K562 (cell line): ENCODE results near the gene S100A10. TPM values are rescaled to one million over a fixed set of nuclear protein-coding genes. Genes with fewer than 3 reads are reported as not detected.

Experiments used
- ATF7 ChIP-seq: fragments of 450-650 bp; IDR thresholded peaks from 2 replicates; pipeline ENCODE4 v1.7.1; 2014; ENCODE audit warnings: mild to moderate bottlenecking, moderate library complexity
- CHD1 ChIP-seq: fragments of 200-600 bp; sonication (generic); IDR thresholded peaks from one replicate; pipeline ENCODE4 v1.6.1; 2012; ENCODE audit warnings: mild to moderate bottlenecking, moderate library complexity, low read length, inconsistent platforms
- GABPB2 ChIP-seq: fragments of 250-450 bp; sonication (Bioruptor Pico); conservative IDR thresholded peaks from 2 replicates; pipeline ENCODE4 v1.5.1; 2021; ENCODE audit warnings: mild to moderate bottlenecking
- ILF3 ChIP-seq: fragments of 450-650 bp; IDR thresholded peaks from 2 replicates; pipeline ENCODE4 v1.6.1; 2018; ENCODE audit warnings: antibody characterized with exemption, mild to moderate bottlenecking, moderate library complexity, borderline replicate concordance
- KHSRP ChIP-seq: fragments of 450-650 bp; IDR thresholded peaks from 2 replicates; pipeline ENCODE4 v1.6.1; 2017
- NFATC3 ChIP-seq: fragments of 450-650 bp; IDR thresholded peaks from 2 replicates; pipeline ENCODE4 v1.6.1; 2017; ENCODE audit warnings: mild to moderate bottlenecking
- SP2 ChIP-seq: IDR thresholded peaks from 2 replicates; pipeline ENCODE4 v1.6.1; 2011; ENCODE audit warnings: mild to moderate bottlenecking, low read depth, low read length, moderate library complexity; ENCODE audit not compliant: poor library complexity, severe bottlenecking; ENCODE audit errors: extremely low read depth
- TAF9B ChIP-seq: fragments of 450-650 bp; IDR thresholded peaks from 2 replicates; pipeline ENCODE4 v1.6.1; 2018; ENCODE audit warnings: mild to moderate bottlenecking; ENCODE audit not compliant: partially characterized antibody
- TBP ChIP-seq: optimal IDR thresholded peaks from 2 replicates; pipeline ENCODE3; 2011; ENCODE audit warnings: low read depth, low read length, improper control_type of control experiment
- XRCC3 ChIP-seq: fragments of 450-650 bp; IDR thresholded peaks from 2 replicates; pipeline ENCODE4 v1.6.1; 2017; ENCODE audit warnings: mild to moderate bottlenecking, moderate library complexity
- YY1 ChIP-seq, 3 experiments: IDR thresholded peaks; 2 replicates each; pipeline ENCODE4 v1.6.1; 2011; ENCODE audit warnings: low read length in 2 of 3, mild to moderate bottlenecking in 2 of 3, moderate library complexity in 2 of 3, borderline replicate concordance in 1 of 3, control low read depth in 1 of 3, low read depth in 1 of 3; ENCODE audit not compliant: insufficient read depth in 3 of 3, insufficient replicate concordance in 2 of 3, control insufficient read depth in 1 of 3, insufficient read length in 1 of 3; ENCODE audit errors: extremely low read depth in 1 of 3
- ZBTB1 ChIP-seq: sonication (generic); formaldehyde crosslinking; IDR thresholded peaks from 2 replicates; pipeline ENCODE4 v1.8.1; 2023; ENCODE audit warnings: missing genetic modification reagents, low read depth, mild to moderate bottlenecking, borderline replicate concordance
- ZBTB5 ChIP-seq: fragments of 450-650 bp; IDR thresholded peaks from 2 replicates; pipeline ENCODE4 v1.6.1; 2017; ENCODE audit warnings: antibody characterized with exemption
- polyA plus RNA-seq, 8 experiments: library from polyadenylated mRNA; depleted of rRNA in 4 of 8; stranded (reverse) in 5 of 8; unstranded in 3 of 8; fragments of >200 nt; fragmentation: Nextera tagmentation in 2 of 8; fragmentation: Illumina TruSeq in 1 of 8; extraction: Ambion mirVana in 2 of 8; extraction: Trizol in 1 of 8; gene quantifications; 2 replicates each; pipeline versions ENCODE4 v1.2.1 to v1.2.3, GENCODE V29; 2011 to 2014; ENCODE audit warnings: inconsistent platforms in 1 of 8, missing spikeins in 1 of 8
- total RNA-seq, 7 experiments: library from RNA; depleted of rRNA in 6 of 7; stranded (reverse); fragments of >200 nt in 6 of 7; fragmentation: Illumina TruSeq in 2 of 7; extraction: Trizol in 2 of 7; gene quantifications; 2 replicates each; pipeline versions ENCODE4 v1.2.1 to v1.2.3, GENCODE V29; 2011 to 2021; ENCODE audit warnings: low replicate concordance in 1 of 7
- TF ChIP-seq, protein P1 (sequence below): IDR thresholded peaks from 2 replicates; pipeline ENCODE4 v1.6.1; 2016; ENCODE audit warnings: missing genetic modification characterization, missing compliant biosample characterization
- TF ChIP-seq, protein P2 (sequence below), 3 experiments: fragments of 200-800 bp in 1 of 3; fragments of 250-450 bp in 1 of 3; fragments of 450-650 bp in 1 of 3; sonication (Bioruptor Pico) in 1 of 3; sonication (Bioruptor generic) in 1 of 3; formaldehyde crosslinking in 1 of 3; IDR thresholded peaks; 2 replicates each; pipeline versions ENCODE4 v1.6.1 to v1.8.0; 2016 to 2022; ENCODE audit warnings: mild to moderate bottlenecking in 2 of 3, missing genetic modification characterization in 2 of 3, missing compliant biosample characterization in 1 of 3, moderate library complexity in 1 of 3

Gene S100A10
- total and polyA plus RNA-seq, 9 of the 15 experiments (the other 6 are each of a cell fraction or from before 2014, with no cell fraction given), result 0.32 to 1.6 (median 0.50) TPM; not detected in 3

GRCh38 chr1:152035539-152036266 lies 42.0 kb upstream of the S100A10 start (continued):
- no peak for TF ChIP-seq SP2
- no peak for TF ChIP-seq XRCC3
- no peak for TF ChIP-seq ILF3
- no peak for TF ChIP-seq ZBTB1
- no peak for TF ChIP-seq KHSRP
- TF ChIP-seq ZBTB5, result no peak
- TF ChIP-seq, protein P1, sequence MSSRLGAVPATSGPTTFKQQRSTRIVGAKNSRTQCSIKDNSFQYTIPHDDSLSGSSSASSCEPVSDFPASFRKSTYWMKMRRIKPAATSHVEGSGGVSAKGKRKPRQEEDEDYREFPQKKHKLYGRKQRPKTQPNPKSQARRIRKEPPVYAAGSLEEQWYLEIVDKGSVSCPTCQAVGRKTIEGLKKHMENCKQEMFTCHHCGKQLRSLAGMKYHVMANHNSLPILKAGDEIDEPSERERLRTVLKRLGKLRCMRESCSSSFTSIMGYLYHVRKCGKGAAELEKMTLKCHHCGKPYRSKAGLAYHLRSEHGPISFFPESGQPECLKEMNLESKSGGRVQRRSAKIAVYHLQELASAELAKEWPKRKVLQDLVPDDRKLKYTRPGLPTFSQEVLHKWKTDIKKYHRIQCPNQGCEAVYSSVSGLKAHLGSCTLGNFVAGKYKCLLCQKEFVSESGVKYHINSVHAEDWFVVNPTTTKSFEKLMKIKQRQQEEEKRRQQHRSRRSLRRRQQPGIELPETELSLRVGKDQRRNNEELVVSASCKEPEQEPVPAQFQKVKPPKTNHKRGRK (tag), result 0 out of 2 replicates have a peak, but pooled peaks have one; percentile 27
- peak; percentile 18 for TF ChIP-seq TBP
- no peak for TF ChIP-seq TAF9B
- no peak for TF ChIP-seq ATF7
- no peak for TF ChIP-seq NFATC3
- TF ChIP-seq, protein P2, sequence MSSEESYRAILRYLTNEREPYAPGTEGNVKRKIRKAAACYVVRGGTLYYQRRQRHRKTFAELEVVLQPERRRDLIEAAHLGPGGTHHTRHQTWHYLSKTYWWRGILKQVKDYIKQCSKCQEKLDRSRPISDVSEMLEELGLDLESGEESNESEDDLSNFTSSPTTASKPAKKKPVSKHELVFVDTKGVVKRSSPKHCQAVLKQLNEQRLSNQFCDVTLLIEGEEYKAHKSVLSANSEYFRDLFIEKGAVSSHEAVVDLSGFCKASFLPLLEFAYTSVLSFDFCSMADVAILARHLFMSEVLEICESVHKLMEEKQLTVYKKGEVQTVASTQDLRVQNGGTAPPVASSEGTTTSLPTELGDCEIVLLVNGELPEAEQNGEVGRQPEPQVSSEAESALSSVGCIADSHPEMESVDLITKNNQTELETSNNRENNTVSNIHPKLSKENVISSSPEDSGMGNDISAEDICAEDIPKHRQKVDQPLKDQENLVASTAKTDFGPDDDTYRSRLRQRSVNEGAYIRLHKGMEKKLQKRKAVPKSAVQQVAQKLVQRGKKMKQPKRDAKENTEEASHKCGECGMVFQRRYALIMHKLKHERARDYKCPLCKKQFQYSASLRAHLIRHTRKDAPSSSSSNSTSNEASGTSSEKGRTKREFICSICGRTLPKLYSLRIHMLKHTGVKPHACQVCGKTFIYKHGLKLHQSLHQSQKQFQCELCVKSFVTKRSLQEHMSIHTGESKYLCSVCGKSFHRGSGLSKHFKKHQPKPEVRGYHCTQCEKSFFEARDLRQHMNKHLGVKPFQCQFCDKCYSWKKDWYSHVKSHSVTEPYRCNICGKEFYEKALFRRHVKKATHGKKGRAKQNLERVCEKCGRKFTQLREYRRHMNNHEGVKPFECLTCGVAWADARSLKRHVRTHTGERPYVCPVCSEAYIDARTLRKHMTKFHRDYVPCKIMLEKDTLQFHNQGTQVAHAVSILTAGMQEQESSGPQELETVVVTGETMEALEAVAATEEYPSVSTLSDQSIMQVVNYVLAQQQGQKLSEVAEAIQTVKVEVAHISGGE (CRISPR knock-in tag; IDR thresholded peaks at IDR 0.05), result peak in 1 of 3 experiments; percentile 40; a peak in 2 of 6 replicates
- TF ChIP-seq CHD1, result peak; percentile 80
- TF ChIP-seq YY1 (IDR thresholded peaks at IDR 0.05; ENCODE audit: borderline replicate concordance in 1 of 3, control insufficient read depth in 1 of 3, extremely low read depth in 1 of 3, insufficient read depth in 3 of 3, insufficient read length in 1 of 3, insufficient replicate concordance in 2 of 3, low read depth in 1 of 3, low read length in 2 of 3), result peak in 1 of 3 experiments; percentile 63
- no peak for TF ChIP-seq GABPB2
